ENCODE measurements around the gene ADIRF. TPM values are rescaled to one million over a fixed set of nuclear protein-coding genes. Genes with fewer than 3 reads are reported as not detected.
"Not testable (repeated sequence)": the region's sequence is repeated elsewhere in the genome, so short reads cannot be mapped to it uniquely, and the experiment has no call there.

ADIRF gene
- polyA plus RNA-seq, 1 donor (not counting 4 experiments of a cell fraction or from before 2014, with no cell fraction given) = 157 TPM

- no peak for FAIRE-seq
- dilution Hi-C loops (cut with MboI; ENCODE audit: extremely low pct_ligation_motif_present, low sequenced_read_pairs) = no loop called here
These were observed 21.8 kb upstream of the ADIRF start for GRCh38 chr10:86946213-86947155.

DNA sequence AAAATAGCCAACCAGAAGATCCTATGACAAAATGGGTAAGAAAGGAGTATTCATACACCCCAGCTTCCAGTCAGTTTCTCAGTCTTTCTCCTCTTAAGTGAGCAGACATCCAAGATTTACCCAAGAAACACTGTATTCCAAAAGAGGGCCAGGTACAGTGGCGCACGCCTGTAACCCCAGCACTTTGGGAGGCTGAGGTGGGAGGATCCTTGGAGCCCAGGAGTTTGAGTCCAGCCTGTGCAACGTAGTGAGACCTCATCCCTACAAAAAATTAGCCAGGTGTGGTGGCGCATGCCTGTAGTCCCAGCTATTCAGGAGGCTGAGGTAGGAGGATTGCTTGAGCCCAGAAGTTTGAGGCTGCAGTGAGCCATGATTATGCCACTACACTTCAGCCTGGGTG lies 20.5 kb upstream of the ADIRF start:
- H3K27me3 ChIP-seq (ENCODE audit: control insufficient read depth, extremely low read depth, insufficient read depth, low read length); H3K79me2 ChIP-seq (ENCODE audit: control insufficient read depth, insufficient read depth, low read length); H3K27ac ChIP-seq (ENCODE audit: control insufficient read depth, insufficient read depth, low read length); H3K9me3 ChIP-seq (ENCODE audit: control insufficient read depth, low read depth, low read length); FAIRE-seq; H3K4me2 ChIP-seq (ENCODE audit: control insufficient read depth, extremely low read depth, insufficient read depth, low read depth, low read length); H3K36me3 ChIP-seq (ENCODE audit: control insufficient read depth in 2 of 2, extremely low read depth in 1 of 2, insufficient read depth in 2 of 2, low read length in 2 of 2); H3K4me1 ChIP-seq (ENCODE audit: control insufficient read depth, extremely low read depth, insufficient read depth, low read length); H4K20me1 ChIP-seq (ENCODE audit: control insufficient read depth, extremely low read depth, insufficient read depth, low read length); H3K4me3 ChIP-seq (ENCODE audit: control insufficient read depth in 2 of 3, extremely low read depth in 1 of 3, insufficient read depth in 2 of 3, low read depth in 1 of 3, low read length in 3 of 3); H2AFZ ChIP-seq (ENCODE audit: control insufficient read depth, low read length); H3K9ac ChIP-seq (ENCODE audit: control insufficient read depth, extremely low read depth, insufficient read depth, low read length); dilution Hi-C loops (cut with MboI; ENCODE audit: extremely low pct_ligation_motif_present, low sequenced_read_pairs); H3K9me1 ChIP-seq (ENCODE audit: control insufficient read depth, extremely low read depth, insufficient read depth, low read length); DNase-seq (ENCODE audit: low read depth, low spot score): not testable (repeated sequence)

More at GRCh38 chr10:86946213-86947155, 21.8 kb upstream of the ADIRF start:
- Histone ChIP-seq H3K36me3 (ENCODE audit: control insufficient read depth in 2 of 2, extremely low read depth in 1 of 2, insufficient read depth in 2 of 2, low read length in 2 of 2) (peaks cover 0 to 1% of the 10 kb centered on the region in 2 experiments), H3K4me2 (ENCODE audit: control insufficient read depth, extremely low read depth, insufficient read depth, low read depth, low read length) (no peak overlapping the region), H3K4me1 (ENCODE audit: control insufficient read depth, extremely low read depth, insufficient read depth, low read length) (no peaks in the 10 kb centered on the region), H3K9me3 (ENCODE audit: control insufficient read depth, low read depth, low read length) (no peaks in the 10 kb centered on the region), H3K9me1 (ENCODE audit: control insufficient read depth, extremely low read depth, insufficient read depth, low read length) (no peaks in the 10 kb centered on the region), H3K27ac (ENCODE audit: control insufficient read depth, insufficient read depth, low read length) (no peak overlapping the region), H3K9ac (ENCODE audit: control insufficient read depth, extremely low read depth, insufficient read depth, low read length) (no peak overlapping the region), H2AFZ (ENCODE audit: control insufficient read depth, low read length) (no peak overlapping the region), H3K27me3 (ENCODE audit: control insufficient read depth, extremely low read depth, insufficient read depth, low read length) (no peaks in the 10 kb centered on the region), H4K20me1 (ENCODE audit: control insufficient read depth, extremely low read depth, insufficient read depth, low read length) (no peaks in the 10 kb centered on the region), H3K4me3 (ENCODE audit: control insufficient read depth in 2 of 3, extremely low read depth in 1 of 3, insufficient read depth in 2 of 3, low read depth in 1 of 3, low read length in 3 of 3) (no peak overlapping the region), H3K79me2 (ENCODE audit: control insufficient read depth, insufficient read depth, low read length) (no peaks in the 10 kb centered on the region)
- TF ChIP-seq CTCF (optimal IDR thresholded peaks at IDR 0.05 in 1 of 3, IDR thresholded peaks at IDR 0.05 in 1 of 3, conservative IDR thresholded peaks at IDR 0.05 in 1 of 3; ENCODE audit: extremely low read depth in 1 of 3, insufficient read depth in 2 of 3, low read length in 3 of 3) (no peak), EZH2 (IDR thresholded peaks at IDR 0.05; ENCODE audit: low read length) (no peak)
- no peak for DNase-seq (ENCODE audit: low read depth, low spot score)
